Stimulated activated CD4-positive, alpha-beta T cell treated with anti-CD3 and anti-CD28 coated beads, Interleukin-15, amount 100 ng/mL, for 48 hours (primary cell): ENCODE data around the gene KLK2.
"Not testable (repeated sequence)": the region's sequence is repeated elsewhere in the genome, so short reads cannot be mapped to it uniquely, and the experiment has no call there.

Experiments
- DNase-seq, 2 donors: peaks; one replicate each; pipeline ENCODE4 v3.0.0-alpha.2; 2020; ENCODE audit warnings: low read depth in 2 of 2

The KLK2 gene

DNA sequence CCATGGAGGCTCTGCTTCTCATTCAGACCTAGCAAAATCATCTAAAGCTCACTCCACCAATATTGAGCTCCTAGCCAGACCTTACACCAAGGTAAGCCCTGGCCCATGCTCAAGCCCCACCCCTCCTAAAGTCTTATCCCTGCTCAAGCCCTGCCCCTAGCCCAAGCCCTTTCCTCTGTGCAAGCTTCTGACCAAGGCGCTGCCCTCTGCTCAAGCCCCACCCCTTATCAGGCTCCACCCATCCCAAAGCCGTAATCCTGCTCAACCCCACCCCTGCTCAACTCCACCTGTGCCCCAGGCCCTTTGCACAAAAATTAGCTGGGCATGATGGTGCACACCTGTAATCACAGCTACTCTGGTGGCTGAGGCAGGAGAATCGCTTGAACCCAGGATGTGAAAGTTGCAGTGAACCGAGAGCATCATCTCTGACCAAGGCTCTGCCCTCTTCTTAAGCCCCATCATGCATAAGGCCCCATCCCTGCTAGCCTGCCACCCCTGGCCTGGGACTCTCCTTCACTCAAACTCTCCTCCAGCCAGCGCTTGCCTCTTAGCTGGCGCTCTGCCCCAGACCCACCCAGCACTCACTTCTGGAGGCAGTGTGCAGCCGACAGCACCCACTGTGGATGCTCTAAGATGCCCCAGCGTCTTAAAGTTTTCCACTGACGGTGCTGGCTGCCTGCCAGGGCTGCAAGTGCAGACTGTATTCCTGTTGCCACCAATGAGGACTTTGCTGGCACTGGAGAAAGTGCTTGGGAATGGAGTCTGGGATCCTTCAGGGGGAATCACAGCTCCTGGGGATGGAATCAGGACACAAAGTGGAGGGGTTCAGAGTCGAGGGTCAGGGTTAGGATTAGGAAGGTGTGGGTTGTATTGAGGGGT is 21.5 kb downstream of the KLK2 start:
- no peak for DNase-seq

DNA sequence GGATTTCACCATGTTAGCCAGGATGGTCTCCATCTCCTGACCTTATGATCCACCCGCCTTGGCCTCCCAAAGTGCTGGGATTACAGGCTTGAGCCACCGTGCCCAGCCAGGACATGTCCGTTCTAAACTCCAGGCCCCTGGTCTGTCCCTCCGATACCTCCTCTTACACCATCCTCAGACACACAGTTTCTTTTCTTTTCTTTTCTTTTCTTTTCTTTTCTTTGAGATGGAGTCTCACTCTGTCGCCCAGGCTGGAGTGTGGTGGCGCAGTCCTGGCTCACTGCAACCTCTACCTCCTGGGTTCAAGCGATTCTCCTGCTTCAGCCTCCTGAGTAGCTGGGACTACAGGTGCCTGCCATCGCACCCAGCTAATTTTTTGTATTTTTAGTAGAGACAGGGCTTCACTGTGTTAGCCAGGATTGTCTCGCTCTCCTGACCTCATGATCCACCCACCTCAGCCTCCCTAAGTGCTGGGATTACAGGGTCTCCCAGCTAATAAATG is 22.9 kb downstream of the KLK2 start:
- DNase-seq: not testable (repeated sequence)

DNA sequence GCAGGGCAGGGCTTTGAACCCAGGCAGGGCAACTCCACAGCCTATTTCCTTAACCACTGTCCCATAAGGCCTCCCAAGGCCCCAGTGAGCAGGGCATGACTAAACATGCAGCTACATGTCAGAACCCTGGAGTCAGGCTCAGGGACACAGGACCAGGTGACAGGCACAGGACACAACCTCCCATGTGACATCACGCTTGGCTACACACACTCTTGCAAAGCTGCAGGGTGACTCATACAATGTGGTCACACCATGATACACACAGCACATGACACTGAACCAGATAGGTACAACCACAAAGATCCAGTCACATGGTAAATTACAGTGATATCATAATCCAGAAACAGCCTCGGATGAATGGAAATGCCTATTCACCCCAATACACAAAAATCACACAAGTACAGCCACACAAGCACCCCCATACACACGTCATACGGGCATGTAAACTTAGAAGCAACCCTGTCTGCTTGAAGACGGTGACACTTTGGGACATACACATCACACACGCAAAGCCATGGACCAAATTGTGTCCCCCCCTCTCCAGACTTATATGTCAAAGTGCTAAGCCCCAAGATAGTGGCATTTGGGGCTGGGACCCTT is 23.5 kb downstream of the KLK2 start:
- peak; percentile 10 to 25 for DNase-seq

DNA sequence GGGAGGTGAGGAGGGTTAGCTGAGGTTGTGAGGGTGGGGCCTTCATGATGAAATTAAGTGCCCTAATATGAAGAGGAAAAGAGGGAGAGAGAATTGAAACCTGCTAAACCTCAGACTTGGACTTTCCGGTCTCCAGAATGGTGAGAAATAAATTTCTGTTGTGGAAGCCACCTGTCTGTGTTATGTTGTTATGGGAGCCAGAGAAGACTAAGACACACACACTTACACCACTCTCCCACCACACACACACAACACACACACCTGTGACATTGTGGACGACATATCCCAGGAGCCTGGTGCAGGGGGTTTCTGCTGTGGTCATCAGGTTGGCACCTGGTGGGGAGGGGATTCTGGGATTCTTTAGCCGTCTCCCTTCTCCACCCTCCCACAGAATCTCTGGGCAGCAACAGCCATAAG is 24.0 kb downstream of the KLK2 start:
- DNase-seq: no peak

DNA sequence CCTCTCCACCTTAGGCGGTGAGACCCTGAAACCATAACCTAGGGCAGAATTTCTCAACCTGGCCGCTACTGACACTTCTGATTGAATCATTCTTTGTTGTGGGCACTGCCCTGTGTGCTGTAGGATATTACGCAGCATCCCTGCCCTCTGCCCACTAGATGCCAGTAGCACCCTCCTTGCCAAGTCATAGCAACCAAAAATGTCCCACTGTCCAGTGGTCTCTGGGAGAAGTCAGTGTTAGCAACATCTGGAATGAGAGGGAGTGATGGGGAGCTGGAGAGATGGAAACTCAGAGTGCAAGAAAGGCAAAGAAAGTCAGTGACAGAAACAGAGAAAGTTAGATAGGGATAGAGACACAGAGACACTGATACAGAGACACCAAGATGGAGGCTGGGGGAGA is 24.4 kb downstream of the KLK2 start:
- no peak for DNase-seq

DNA sequence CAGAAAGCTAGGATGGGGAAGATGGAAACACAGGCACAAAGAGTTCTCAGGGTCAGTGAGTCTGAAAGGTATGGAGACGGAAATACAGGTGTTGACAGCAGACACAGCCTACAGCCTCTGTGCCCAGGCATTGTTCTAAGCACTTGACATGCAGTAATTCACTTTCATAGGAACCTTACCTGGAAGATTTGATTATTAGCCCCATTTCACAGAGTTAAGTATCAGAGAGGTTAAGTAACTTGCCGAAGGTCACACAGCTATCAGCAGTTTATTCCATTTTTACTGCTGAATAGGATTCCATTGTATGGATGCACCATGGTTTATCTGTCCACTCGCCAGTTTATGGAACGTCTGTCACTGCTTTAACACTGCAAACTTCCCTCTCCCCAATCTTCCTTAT is 24.8 kb downstream of the KLK2 start:
- DNase-seq: no peak

DNA sequence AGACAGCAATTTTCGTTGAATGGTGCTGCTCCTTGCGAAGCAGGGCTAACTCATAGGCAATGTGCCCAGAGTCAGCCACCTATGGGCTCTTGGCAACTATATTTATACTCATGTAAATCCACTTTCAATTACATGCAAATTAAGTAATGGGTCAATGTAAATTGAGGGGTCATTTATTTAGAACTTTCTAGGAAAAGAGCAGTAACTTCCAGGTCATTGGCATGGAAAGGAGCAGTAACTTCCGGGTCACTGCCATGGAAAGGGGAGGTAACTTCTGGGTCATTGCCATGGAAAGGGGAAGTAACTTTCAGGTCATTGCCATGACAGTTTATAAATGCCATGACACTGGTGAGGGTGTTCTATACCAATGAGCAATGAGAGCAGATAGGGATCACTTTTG is 26.3 kb downstream of the KLK2 start:
- no peak for DNase-seq

DNA sequence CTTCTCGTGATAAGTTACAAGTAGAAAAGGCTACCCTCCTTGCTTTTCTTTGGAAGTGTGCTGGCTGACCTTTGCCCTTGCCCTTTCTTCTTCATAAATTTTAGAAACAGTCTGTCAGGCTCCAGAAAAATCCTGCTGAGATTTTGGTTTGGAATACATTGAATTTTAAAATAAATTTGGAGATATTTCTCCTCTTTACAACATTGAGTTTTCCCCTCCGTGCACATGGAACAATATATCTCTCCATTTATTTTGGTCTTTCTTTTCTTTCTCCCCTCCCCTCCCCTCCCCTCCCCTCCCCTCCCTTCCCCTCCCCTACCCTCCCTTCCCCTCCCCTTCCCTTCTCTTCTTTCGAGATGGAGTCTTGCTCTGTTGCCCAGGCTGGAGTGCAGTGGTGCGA is 29.4 kb downstream of the KLK2 start:
- no peak for DNase-seq

DNA sequence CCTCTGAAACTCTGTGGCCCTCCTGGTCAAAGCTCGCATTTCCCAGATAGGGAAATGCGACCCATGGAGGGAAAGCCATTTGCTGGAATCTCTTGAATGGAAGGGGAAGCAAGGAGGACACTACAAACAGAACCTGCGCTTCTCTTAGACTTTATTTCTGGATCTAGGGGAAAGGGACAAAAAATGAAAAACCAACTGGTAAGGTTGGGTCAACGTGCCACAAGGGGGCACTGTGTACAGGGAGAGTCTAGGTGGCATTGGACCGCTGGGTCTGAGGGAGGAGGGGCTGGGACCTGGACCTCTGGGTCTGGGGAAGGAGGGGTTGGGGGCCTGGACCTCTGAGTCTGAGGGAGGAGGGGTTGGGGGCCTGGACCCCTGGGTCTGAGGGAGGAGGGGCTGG is 33.0 kb downstream of the KLK2 start:
- no peak for DNase-seq

DNA sequence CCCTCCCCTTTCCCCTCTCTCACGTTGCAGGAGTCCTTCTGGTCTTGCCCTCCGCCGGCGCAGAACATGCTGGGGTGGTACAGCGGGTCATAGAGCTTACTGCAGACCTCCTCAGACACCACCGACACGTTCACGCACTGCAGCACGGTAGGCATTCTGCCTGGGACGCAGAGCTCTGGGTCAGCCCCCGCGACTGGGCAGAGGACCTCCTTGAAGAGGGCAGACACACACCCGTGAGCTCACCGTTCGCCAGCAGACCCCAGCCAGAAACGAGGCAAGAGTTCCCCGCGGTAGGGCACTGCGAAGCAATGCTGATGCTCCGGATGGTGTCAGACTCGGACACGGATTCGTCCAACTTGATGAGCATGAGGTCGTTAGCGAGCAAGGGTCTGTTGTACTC is 35.1 kb downstream of the KLK2 start:
- DNase-seq: no peak

DNA sequence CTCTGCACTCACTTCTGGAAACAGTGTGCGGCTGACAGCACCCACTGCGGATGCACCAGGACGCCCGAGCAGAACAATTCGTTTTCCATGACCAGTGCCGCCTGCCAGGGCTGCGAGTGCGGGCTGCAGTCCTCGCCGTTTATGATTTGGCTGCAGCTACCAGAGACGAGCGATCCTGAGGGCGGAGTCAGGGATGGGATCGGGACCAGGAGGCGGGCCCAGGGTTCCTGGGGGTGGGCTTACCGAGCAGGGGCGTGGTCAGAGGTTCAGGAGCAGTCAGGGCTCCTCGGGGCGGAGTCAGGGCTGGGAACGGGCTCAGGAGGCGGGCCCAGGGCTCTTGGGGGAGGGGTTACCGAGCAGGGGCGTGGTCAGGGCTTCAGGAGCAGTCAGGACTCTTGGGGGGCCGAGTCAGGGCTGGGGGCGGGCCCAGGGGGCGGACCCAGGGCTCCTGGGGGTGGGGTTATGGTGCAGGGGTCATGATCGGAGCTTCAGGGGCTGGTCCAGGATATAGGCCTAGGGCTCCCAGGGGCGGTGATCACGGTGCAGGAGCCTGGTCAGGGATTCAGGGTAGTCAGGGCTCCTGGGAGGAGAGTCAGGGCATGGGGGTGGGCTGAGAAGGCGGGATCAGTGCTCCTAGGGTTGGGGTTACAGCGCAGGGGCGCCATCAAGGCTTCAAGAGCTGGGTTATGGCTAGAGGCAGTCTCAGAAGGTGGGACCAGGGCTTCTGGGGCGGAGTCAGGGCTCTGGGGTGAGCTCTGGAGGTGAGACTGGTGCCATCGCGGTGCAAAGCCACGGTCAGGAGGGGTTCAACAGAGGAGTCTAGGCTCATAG is 36.2 kb downstream of the KLK2 start:
- peak in 1 of 2 donors; percentile 52 for DNase-seq

DNA sequence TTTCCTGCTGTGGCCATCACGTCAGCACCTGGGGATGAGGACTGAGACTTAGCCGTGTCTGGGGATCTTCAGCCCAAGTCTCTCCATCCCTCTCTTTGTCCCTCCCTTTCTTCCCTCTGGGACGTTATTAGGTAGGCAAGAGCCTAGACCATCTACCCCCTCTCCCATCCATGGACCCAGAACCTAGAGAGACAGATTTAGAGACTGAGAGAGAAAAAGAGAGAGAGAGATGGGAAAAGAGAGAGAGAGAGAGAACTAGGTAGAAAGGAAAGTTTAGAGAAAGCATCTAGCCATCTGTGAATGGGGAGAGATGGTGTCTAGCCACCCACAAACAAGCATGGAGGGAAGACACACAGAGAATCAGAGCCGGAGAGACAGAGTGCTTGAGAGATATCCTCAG is 37.5 kb downstream of the KLK2 start:
- no peak for DNase-seq

DNA sequence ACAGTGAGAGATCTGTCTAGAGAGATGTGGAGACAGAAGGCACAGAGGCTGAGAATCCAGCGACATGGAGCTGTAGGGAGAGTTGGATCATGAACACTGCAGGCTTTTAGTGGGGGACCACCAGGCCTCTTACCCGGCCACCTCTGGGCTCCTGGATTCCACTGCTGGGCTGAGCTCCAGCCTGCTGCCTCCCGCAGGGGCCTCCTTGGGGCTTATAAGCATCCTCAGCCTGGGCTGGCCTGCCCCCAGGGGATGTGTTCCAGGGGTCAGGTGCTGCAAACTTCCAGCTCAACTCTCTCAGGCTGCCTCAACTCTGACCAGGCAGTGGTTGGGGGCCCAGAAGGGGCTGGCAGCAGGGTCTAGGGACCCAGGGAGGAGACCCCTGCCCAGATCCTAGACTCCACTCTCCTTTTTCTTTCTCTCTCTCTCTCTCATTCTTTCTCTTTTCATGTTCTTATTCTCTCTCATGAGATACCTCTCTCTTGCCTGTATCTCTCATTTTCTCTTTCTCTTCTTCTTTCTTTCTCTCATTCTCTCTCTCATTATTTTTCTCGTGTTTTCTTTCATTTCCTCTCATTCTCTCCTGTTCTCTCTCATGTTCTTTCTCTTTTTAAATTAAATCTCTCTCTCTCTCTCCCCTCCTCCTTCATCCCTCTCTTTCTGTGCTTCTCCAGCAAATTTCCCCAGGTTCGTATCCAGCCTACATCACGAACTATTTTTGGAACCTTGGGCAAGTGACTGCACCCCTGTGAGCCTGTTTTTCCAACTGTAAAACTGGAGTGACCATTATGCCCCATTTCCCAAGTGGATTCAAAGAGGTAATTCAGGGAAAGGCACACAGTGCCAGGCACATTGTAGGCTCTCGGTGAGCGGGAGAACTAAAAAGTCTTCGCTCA is 38.2 kb downstream of the KLK2 start, which contains the start of gene KLK4:
Gene KLK4, minus strand, starts transcription at position 190 of the 896 bp plus-strand sequence. CDS start 657 bp downstream, outside the sequence.
- DNase-seq: no peak

DNA sequence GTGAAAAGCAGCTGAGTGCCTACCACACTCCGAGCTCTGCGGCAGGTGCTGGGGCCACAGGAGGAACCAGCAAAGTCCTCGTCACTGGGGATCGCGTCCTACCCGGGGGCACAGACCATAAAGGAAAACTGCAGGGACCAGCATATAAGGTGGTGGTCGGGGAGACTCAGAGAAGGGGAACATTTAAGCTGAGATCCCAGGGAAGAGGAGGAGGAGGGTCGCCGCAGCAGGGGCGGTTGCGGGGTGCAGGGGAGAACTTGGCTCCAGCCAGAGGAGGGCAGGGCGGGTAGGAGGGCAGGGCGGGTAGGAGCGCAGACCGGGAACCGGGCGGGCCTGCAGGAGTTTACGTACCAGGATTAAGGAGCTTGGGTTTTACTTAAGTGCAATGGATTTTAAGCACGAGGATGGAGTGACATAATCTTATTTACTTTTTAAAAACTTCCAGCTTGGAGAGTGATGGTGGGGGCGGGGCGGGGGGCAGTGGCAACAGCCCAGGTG is 38.9 kb downstream of the KLK2 start:
- DNase-seq: no peak

DNA sequence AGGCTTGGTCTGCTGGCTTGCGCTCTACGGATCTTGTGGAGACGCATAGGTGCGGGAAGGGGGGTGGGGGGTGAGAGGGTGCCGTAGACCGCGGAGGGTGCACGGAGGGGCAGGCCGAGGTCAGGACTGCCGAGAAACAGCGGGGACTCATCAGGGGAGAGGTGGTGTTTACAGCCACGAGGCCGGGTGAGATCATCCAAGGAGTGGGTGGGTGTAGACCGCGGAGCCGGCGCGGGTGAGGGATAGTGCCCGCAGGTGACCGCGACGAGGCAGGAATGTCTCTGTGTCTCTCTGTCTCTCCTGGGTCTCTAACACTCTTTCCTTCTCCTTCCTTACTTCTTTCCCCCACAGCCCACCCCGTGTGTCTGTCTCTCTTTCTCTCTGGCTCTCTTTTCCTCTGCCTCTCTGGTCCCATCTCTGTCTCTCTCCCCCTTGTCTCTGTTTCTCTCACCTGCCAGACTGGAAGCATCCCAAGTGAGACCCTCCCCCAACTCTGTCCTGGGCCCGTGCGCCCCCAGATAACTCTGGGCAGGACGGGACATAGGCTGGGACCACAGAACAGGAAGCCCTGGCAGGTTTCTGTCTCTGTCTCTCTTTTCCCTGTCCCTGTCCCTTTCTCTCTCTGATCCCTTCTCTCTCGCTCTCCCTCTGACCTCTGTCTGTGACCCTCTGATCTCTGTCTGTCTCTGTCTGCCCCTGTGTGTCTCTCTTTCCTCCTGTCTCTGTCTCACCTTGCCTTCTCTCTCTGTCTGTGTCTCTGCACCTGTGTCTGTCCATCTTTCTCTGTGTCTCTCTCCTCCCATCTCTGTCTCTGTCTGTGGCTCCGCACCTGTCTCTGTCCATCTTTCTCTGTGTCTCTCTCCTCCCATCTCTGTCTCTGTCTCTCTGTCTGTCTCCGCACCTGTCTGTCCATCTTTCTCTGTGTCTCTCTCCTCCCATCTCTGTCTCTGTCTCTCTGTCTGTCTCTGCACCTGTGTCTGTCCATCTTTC is 39.8 kb downstream of the KLK2 start:
- peak in 1 of 2 donors; percentile 42 for DNase-seq

DNA sequence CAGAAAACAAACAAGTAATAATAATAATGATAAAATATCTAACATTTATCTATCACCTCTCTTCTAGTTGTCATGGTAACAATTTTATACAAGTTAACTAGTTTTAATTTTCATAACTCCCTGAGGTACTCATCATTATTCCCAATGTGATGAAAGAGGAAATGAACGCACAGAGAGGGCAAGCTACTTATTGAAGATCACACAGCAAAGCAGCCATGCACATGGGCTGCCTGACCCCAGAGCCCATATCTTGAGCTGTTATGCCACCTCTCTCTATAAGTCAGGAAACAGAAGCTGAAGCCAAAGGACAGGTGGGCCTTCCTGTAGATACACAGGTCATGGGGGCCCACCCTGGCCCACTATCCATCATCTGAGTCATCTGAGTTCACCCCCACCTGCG is 42.8 kb downstream of the KLK2 start:
- no peak for DNase-seq

DNA sequence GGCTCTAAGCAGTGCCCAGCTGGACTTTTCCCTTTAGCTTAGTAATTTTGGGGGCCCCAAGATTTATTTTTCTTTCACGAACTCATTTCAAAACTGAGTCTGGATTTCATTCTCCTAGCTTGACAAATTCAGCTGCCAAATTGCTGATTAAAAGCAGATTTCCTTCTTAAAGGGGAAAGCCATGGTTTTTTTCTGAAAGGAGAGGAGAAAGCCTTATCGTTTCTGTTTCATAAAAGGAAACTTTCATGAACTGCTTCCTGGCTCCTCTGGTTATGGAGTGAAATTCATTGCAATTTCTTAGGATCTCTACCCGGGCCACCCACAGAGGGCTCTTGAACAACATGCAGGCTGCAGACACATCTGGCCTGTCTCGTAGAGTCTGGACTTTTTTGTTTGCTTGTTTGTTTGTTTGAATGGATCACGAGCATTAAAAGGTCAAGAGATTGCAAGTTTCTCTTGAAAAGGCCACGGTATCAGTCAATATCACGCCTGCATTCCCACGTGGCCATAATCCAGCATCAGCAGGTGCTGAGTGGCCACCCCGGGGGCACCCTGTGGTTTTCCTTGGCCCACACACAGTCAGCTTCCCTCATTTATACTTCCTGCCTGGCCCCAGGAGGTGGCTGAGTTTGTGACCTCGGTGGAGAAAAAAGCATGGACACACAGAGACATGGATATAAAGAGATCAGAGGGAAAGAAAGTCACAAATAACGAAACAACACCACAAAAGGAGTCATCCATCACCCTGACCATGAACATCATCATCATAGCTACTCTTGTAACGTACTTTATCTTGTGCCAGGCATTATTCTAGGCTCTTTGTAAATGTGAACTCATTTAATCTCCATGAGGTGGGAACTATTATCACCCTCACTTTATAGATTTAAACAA is 48.4 kb downstream of the KLK2 start:
- no peak for DNase-seq

DNA sequence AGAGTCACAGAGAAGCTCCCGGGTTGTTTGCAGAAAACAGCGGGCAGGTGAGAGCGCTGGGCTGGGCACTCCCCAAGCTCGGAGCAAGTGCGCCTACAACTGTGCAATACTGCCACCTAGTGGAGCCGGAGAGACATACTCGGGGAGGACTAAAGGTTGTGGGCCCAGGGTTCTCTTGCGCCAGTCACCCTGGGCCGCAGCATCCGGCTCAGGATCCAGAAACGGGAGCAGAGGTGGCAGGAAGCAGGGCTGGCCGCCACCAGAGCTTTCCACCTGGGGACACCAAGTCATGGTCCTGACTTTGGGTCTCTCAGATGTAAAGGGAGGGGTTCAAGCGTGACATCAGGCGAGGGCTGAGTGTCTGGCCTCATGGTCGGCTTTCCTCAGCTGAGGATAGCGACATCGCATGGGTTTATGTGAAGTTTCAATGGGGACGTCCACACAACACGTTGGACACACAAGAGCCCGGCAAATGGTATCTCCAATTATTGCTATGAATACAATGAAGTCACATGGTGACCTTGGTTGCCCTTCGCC is 49.1 kb downstream of the KLK2 start:
- DNase-seq: peak; percentile 60 to 74
